Suprapubic skin (tissue), 3 donors: Measurements from ENCODE around the gene SLC28A1.

Source experiments
- POLR2AphosphoS5 ChIP-seq, 3 donors: sonication (generic); formaldehyde crosslinking; IDR thresholded peaks; one replicate each; pipeline ENCODE4 v1.6.1; 2017; ENCODE audit warnings: antibody characterized with exemption in 3 of 3
- TF ChIP-seq, protein P1 (sequence below), 2 donors: fragments of 200-600 bp in 1 of 2; fragments of 450-650 bp in 1 of 2; sonication (generic) in 1 of 2; IDR thresholded peaks; one replicate each; pipeline ENCODE4 v1.5.1; 2016 to 2019; ENCODE audit warnings: antibody characterized with exemption in 2 of 2, mild to moderate bottlenecking in 1 of 2, moderate library complexity in 1 of 2

DNA sequence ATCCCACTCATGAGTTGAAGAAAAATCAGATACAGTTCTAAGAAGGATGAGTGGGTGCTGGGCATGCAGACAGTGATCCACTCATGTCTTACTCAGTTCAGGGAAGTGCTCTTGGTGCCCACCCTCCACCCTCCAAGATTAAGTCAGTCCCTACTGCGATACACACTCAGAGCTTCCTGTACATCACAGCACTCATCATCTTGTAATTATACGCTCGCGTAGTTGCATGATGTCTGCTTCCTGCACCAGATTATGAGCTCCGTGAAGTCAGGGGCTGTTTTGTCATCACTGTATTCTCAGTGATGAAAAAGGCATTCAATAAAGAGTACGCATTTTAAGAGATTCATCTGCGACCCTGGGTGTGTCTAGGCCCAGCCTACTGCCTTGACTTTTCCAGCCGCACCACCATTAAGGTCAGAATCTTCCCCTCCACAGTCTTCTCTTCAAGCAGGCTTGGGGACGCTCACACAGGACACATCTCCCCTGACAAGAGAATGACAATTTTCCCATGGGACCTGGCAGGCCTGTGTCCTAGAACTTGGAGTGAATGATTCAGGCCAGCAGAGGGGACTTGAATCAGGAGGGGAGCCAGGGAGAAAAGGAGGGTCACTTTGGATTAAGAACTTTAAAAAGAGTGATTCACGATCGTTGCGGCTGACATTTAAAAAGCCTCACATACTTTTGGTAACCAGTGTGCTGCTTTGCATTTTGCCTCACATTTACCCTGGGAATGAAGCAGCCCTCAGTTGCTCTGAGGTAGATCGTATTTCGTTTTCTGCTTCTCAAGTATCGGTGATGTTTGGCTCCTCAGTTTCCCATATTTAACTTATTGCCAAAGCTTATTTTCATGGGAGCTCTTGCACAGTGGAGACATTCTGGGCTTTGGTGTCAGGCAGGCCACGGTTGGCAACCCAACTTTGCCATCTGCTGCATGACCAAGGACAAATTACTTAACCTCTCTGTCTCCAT is 89.3 kb downstream of the SLC28A1 start:
- TF ChIP-seq, protein P1, sequence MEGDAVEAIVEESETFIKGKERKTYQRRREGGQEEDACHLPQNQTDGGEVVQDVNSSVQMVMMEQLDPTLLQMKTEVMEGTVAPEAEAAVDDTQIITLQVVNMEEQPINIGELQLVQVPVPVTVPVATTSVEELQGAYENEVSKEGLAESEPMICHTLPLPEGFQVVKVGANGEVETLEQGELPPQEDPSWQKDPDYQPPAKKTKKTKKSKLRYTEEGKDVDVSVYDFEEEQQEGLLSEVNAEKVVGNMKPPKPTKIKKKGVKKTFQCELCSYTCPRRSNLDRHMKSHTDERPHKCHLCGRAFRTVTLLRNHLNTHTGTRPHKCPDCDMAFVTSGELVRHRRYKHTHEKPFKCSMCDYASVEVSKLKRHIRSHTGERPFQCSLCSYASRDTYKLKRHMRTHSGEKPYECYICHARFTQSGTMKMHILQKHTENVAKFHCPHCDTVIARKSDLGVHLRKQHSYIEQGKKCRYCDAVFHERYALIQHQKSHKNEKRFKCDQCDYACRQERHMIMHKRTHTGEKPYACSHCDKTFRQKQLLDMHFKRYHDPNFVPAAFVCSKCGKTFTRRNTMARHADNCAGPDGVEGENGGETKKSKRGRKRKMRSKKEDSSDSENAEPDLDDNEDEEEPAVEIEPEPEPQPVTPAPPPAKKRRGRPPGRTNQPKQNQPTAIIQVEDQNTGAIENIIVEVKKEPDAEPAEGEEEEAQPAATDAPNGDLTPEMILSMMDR (IDR thresholded peaks at IDR 0.05): no peak
- TF ChIP-seq POLR2AphosphoS5 (IDR thresholded peaks at IDR 0.05): no peak
